HEK293 (cell line): ENCODE measurements around the gene IMMP2L.

Source experiments
- GLIS2 ChIP-seq: fragments of 450-650 bp; formaldehyde crosslinking; IDR thresholded peaks from 2 replicates; pipeline ENCODE4 v1.5.1; 2016; ENCODE audit warnings: missing biosample characterization, missing genetic modification characterization
- KLF16 ChIP-seq: fragments of 450-650 bp; formaldehyde crosslinking; IDR thresholded peaks from 2 replicates; pipeline ENCODE4 v1.5.1; 2017; ENCODE audit warnings: missing biosample characterization, missing genetic modification characterization
- REPIN1 ChIP-seq: fragments of 450-650 bp; formaldehyde crosslinking; IDR thresholded peaks from 2 replicates; pipeline ENCODE4 v1.5.1; 2017; ENCODE audit warnings: missing biosample characterization, missing genetic modification characterization, low read depth
- ZNF223 ChIP-seq: fragments of 450-650 bp; formaldehyde crosslinking; IDR thresholded peaks from 2 replicates; pipeline ENCODE4 v1.5.1; 2016; ENCODE audit warnings: missing biosample characterization, missing genetic modification characterization
- ZNF324 ChIP-seq: fragments of 450-650 bp; formaldehyde crosslinking; IDR thresholded peaks from 2 replicates; pipeline ENCODE4 v1.5.1; 2016; ENCODE audit warnings: missing biosample characterization, missing genetic modification characterization
- ZNF747 ChIP-seq: fragments of 450-650 bp; formaldehyde crosslinking; IDR thresholded peaks from 2 replicates; pipeline ENCODE4 v1.5.1; 2016; ENCODE audit warnings: missing biosample characterization, missing genetic modification characterization
- TF ChIP-seq, protein P1 (sequence below): fragments of 450-650 bp; formaldehyde crosslinking; IDR thresholded peaks from 2 replicates; pipeline ENCODE4 v1.5.1; 2016; ENCODE audit warnings: missing biosample characterization, missing genetic modification characterization
- TF ChIP-seq, protein P2 (sequence below): fragments of 450-650 bp; formaldehyde crosslinking; IDR thresholded peaks from 2 replicates; pipeline ENCODE4 v1.5.1; 2016; ENCODE audit warnings: missing biosample characterization, missing genetic modification characterization
- TF ChIP-seq, protein P3 (sequence below): fragments of 450-650 bp; formaldehyde crosslinking; IDR thresholded peaks from 2 replicates; pipeline ENCODE4 v1.5.1; 2016; ENCODE audit warnings: missing biosample characterization, missing genetic modification characterization
- TF ChIP-seq, protein P4 (sequence below): fragments of 450-650 bp; formaldehyde crosslinking; IDR thresholded peaks from 2 replicates; pipeline ENCODE4 v1.5.1; 2016; ENCODE audit warnings: missing biosample characterization, missing genetic modification characterization
- TF ChIP-seq, protein P5 (sequence below): fragments of 450-650 bp; formaldehyde crosslinking; IDR thresholded peaks from 2 replicates; pipeline ENCODE4 v1.5.1; 2017; ENCODE audit warnings: missing biosample characterization, missing genetic modification characterization

DNA sequence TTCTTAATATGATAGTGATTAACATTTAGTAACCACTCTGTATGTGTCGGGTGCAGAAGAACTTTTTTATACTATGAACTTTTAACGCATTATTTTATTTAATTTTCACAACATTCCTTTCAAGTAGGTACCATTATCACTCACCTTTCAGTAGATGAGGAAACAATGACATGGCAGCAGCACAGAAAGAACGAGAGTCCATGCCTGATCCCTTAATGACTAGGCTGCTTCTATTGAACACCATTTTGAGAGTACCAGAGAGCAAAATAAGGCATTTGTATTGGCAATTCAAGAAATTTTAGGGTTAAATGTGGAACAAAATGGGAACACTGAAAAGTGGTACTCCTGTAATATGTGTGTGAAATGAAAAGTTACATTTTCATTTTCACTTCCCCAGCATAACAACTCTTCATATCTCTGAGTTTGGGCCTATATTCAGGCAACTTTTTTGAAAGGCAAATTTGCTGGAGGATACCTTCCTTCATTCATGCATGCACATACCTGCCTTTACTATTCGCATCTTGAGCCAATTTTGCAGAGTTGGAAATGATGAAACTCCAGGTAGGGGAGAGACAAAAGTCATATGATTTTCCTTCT, 458.5 kb downstream of the IMMP2L start:
- TF ChIP-seq, protein P1, sequence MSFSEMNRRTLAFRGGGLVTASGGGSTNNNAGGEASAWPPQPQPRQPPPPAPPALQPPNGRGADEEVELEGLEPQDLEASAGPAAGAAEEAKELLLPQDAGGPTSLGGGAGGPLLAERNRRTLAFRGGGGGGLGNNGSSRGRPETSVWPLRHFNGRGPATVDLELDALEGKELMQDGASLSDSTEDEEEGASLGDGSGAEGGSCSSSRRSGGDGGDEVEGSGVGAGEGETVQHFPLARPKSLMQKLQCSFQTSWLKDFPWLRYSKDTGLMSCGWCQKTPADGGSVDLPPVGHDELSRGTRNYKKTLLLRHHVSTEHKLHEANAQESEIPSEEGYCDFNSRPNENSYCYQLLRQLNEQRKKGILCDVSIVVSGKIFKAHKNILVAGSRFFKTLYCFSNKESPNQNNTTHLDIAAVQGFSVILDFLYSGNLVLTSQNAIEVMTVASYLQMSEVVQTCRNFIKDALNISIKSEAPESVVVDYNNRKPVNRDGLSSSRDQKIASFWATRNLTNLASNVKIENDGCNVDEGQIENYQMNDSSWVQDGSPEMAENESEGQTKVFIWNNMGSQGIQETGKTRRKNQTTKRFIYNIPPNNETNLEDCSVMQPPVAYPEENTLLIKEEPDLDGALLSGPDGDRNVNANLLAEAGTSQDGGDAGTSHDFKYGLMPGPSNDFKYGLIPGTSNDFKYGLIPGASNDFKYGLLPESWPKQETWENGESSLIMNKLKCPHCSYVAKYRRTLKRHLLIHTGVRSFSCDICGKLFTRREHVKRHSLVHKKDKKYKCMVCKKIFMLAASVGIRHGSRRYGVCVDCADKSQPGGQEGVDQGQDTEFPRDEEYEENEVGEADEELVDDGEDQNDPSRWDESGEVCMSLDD (tag by site-specific recombination): no peak
- TF ChIP-seq REPIN1: no peak
- TF ChIP-seq KLF16 (tag by site-specific recombination): no peak
- TF ChIP-seq, protein P2, sequence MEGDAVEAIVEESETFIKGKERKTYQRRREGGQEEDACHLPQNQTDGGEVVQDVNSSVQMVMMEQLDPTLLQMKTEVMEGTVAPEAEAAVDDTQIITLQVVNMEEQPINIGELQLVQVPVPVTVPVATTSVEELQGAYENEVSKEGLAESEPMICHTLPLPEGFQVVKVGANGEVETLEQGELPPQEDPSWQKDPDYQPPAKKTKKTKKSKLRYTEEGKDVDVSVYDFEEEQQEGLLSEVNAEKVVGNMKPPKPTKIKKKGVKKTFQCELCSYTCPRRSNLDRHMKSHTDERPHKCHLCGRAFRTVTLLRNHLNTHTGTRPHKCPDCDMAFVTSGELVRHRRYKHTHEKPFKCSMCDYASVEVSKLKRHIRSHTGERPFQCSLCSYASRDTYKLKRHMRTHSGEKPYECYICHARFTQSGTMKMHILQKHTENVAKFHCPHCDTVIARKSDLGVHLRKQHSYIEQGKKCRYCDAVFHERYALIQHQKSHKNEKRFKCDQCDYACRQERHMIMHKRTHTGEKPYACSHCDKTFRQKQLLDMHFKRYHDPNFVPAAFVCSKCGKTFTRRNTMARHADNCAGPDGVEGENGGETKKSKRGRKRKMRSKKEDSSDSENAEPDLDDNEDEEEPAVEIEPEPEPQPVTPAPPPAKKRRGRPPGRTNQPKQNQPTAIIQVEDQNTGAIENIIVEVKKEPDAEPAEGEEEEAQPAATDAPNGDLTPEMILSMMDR: no peak
- TF ChIP-seq, protein P3, sequence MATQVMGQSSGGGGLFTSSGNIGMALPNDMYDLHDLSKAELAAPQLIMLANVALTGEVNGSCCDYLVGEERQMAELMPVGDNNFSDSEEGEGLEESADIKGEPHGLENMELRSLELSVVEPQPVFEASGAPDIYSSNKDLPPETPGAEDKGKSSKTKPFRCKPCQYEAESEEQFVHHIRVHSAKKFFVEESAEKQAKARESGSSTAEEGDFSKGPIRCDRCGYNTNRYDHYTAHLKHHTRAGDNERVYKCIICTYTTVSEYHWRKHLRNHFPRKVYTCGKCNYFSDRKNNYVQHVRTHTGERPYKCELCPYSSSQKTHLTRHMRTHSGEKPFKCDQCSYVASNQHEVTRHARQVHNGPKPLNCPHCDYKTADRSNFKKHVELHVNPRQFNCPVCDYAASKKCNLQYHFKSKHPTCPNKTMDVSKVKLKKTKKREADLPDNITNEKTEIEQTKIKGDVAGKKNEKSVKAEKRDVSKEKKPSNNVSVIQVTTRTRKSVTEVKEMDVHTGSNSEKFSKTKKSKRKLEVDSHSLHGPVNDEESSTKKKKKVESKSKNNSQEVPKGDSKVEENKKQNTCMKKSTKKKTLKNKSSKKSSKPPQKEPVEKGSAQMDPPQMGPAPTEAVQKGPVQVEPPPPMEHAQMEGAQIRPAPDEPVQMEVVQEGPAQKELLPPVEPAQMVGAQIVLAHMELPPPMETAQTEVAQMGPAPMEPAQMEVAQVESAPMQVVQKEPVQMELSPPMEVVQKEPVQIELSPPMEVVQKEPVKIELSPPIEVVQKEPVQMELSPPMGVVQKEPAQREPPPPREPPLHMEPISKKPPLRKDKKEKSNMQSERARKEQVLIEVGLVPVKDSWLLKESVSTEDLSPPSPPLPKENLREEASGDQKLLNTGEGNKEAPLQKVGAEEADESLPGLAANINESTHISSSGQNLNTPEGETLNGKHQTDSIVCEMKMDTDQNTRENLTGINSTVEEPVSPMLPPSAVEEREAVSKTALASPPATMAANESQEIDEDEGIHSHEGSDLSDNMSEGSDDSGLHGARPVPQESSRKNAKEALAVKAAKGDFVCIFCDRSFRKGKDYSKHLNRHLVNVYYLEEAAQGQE: no peak
- TF ChIP-seq ZNF747 (tag by site-specific recombination): no peak
- TF ChIP-seq, protein P4, sequence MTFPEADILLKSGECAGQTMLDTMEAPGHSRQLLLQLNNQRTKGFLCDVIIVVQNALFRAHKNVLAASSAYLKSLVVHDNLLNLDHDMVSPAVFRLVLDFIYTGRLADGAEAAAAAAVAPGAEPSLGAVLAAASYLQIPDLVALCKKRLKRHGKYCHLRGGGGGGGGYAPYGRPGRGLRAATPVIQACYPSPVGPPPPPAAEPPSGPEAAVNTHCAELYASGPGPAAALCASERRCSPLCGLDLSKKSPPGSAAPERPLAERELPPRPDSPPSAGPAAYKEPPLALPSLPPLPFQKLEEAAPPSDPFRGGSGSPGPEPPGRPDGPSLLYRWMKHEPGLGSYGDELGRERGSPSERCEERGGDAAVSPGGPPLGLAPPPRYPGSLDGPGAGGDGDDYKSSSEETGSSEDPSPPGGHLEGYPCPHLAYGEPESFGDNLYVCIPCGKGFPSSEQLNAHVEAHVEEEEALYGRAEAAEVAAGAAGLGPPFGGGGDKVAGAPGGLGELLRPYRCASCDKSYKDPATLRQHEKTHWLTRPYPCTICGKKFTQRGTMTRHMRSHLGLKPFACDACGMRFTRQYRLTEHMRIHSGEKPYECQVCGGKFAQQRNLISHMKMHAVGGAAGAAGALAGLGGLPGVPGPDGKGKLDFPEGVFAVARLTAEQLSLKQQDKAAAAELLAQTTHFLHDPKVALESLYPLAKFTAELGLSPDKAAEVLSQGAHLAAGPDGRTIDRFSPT (tag by site-specific recombination): no peak
- TF ChIP-seq ZNF324 (tag by site-specific recombination): no peak
- TF ChIP-seq ZNF223 (tag by site-specific recombination): no peak
- TF ChIP-seq, protein P5, sequence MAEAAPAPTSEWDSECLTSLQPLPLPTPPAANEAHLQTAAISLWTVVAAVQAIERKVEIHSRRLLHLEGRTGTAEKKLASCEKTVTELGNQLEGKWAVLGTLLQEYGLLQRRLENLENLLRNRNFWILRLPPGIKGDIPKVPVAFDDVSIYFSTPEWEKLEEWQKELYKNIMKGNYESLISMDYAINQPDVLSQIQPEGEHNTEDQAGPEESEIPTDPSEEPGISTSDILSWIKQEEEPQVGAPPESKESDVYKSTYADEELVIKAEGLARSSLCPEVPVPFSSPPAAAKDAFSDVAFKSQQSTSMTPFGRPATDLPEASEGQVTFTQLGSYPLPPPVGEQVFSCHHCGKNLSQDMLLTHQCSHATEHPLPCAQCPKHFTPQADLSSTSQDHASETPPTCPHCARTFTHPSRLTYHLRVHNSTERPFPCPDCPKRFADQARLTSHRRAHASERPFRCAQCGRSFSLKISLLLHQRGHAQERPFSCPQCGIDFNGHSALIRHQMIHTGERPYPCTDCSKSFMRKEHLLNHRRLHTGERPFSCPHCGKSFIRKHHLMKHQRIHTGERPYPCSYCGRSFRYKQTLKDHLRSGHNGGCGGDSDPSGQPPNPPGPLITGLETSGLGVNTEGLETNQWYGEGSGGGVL (tag by site-specific recombination): no peak
- no peak for TF ChIP-seq GLIS2 (tag by site-specific recombination)
